Kasumi-1 (cell line): ENCODE measurements around the gene THAP4.
A peak's percentile ranks its signal among the peaks of the same experiment; 100 is the strongest.

Experiments used
- DNase-seq, 2 experiments: peaks; one replicate each; lab custom pipeline; 2025; lab: John Stamatoyannopoulos, UW

Gene THAP4

GRCh38 chr2:241640165-241640795, 3.3 kb upstream of the THAP4 start:
- no peak for DNase-seq

GRCh38 chr2:241639385-241639784, 2.4 kb upstream of the THAP4 start:
- DNase-seq = no peak

- no peak for DNase-seq
Measured at GRCh38 chr2:241638940-241639339, 2.0 kb upstream of the THAP4 start.

- peak in 1 of 2 experiments; percentile 11 for DNase-seq
Measured at GRCh38 chr2:241637795-241638660, 1.1 kb upstream of the THAP4 start.

GRCh38 chr2:241636182-241637017, 558 bp downstream of the THAP4 start:
- DNase-seq = peak; percentile 2

- no peak for DNase-seq
Measured at GRCh38 chr2:241635756-241636155, 1.2 kb downstream of the THAP4 start.

- no peak for DNase-seq
Measured at GRCh38 chr2:241633561-241633960, 3.4 kb downstream of the THAP4 start.

GRCh38 chr2:241632478-241633325, 4.3 kb downstream of the THAP4 start:
- DNase-seq = no peak

GRCh38 chr2:241629762-241630435, 7.1 kb downstream of the THAP4 start:
- no peak for DNase-seq

- DNase-seq = no peak
Measured at GRCh38 chr2:241627675-241628074, 9.3 kb downstream of the THAP4 start.

GRCh38 chr2:241620419-241620769, 16.6 kb downstream of the THAP4 start:
- DNase-seq = no peak

GRCh38 chr2:241619597-241620418, 17.1 kb downstream of the THAP4 start:
- DNase-seq = no peak

GRCh38 chr2:241618829-241619228, 18.1 kb downstream of the THAP4 start:
- no peak for DNase-seq

- no peak for DNase-seq
Measured at GRCh38 chr2:241618296-241618805, 18.6 kb downstream of the THAP4 start.

GRCh38 chr2:241617431-241618154, 19.4 kb downstream of the THAP4 start:
- peak in 1 of 2 experiments; percentile 1 for DNase-seq

- DNase-seq = no peak
Measured at GRCh38 chr2:241616168-241617125, 20.5 kb downstream of the THAP4 start.

- DNase-seq = no peak
Measured at GRCh38 chr2:241615522-241616052, 21.4 kb downstream of the THAP4 start.

GRCh38 chr2:241615041-241615440, 21.9 kb downstream of the THAP4 start:
- DNase-seq = no peak
